ENCODE data around the gene SCN1A.

DNA sequence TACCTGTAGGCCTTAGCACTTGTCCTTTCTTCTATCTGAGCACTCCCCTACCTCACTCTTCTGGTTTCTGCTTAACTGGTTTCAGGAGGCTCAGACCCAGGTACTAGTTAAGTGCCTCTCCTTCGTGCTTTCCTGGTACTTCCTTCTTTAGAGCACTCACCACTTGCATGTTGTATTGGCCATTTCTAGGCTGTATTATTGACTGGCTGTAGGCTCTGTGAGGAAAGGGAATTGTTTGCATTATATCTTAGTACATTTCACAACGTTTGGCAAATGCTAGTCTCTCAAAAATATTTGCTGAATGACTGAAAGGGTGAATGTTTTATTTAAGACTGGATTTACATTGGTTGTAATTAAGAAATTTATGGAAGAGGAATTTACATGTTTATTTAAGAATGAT is 36.0 kb upstream of the SCN1A start:
- TF ChIP-seq, protein P1, sequence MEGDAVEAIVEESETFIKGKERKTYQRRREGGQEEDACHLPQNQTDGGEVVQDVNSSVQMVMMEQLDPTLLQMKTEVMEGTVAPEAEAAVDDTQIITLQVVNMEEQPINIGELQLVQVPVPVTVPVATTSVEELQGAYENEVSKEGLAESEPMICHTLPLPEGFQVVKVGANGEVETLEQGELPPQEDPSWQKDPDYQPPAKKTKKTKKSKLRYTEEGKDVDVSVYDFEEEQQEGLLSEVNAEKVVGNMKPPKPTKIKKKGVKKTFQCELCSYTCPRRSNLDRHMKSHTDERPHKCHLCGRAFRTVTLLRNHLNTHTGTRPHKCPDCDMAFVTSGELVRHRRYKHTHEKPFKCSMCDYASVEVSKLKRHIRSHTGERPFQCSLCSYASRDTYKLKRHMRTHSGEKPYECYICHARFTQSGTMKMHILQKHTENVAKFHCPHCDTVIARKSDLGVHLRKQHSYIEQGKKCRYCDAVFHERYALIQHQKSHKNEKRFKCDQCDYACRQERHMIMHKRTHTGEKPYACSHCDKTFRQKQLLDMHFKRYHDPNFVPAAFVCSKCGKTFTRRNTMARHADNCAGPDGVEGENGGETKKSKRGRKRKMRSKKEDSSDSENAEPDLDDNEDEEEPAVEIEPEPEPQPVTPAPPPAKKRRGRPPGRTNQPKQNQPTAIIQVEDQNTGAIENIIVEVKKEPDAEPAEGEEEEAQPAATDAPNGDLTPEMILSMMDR (IDR thresholded peaks at IDR 0.05 in 4 of 5, conservative IDR thresholded peaks at IDR 0.05 in 1 of 5) = no peak
- no peak for TF ChIP-seq POLR2A (IDR thresholded peaks at IDR 0.05)

Data from gastrocnemius medialis (tissue), 4 donors.